Measurements from ENCODE around the gene CADPS2. TPM values are rescaled to one million over a fixed set of nuclear protein-coding genes. Genes with fewer than 3 reads are reported as not detected.
A peak's percentile ranks its signal among the peaks of the same experiment; 100 is the strongest.

The CADPS2 gene
- total RNA-seq, 1 donor from 2014 or later, result 19.1 TPM

DNA sequence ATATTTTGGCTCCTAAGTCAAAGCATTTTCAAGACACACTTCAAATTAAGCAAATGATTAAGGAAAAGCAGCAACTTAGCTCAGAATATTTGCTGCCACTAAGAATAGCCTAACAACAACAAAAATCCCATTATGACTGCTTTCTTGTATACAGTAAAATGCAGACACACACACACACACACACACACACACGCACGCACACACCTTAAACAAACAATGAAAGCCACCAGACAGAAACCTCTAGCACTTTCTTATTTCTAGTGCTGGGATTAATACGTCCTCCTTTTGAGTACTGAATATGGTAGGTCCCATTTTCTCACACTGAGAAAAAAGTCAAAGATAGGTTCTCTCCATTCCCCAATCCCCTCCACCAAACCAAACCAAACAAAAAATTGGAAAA, 558.3 kb downstream of the CADPS2 start:
- Mint-ChIP-seq H3K27me3 (ENCODE audit: insufficient read depth, low read depth) (peaks cover 7% of the 10 kb centered on the region), H3K27ac (no peak overlapping the region), H3K4me3 (no peak overlapping the region), H3K4me1 (peaks cover 43% of the 10 kb centered on the region), H3K36me3 (peaks cover 3% of the 10 kb centered on the region), H3K9me3 (no peaks in the 10 kb centered on the region)
- H3F3A ChIP-seq (ENCODE audit: low read depth), result peaks cover 74% of the 10 kb centered on the region
- H3K9ac ChIP-seq, result no peak overlapping the region
- TF ChIP-seq EZH2 (IDR thresholded peaks at IDR 0.05) (no peak), EZH2phosphoT487 (IDR thresholded peaks at IDR 0.05) (no peak)
- TF ChIP-seq, protein P1, sequence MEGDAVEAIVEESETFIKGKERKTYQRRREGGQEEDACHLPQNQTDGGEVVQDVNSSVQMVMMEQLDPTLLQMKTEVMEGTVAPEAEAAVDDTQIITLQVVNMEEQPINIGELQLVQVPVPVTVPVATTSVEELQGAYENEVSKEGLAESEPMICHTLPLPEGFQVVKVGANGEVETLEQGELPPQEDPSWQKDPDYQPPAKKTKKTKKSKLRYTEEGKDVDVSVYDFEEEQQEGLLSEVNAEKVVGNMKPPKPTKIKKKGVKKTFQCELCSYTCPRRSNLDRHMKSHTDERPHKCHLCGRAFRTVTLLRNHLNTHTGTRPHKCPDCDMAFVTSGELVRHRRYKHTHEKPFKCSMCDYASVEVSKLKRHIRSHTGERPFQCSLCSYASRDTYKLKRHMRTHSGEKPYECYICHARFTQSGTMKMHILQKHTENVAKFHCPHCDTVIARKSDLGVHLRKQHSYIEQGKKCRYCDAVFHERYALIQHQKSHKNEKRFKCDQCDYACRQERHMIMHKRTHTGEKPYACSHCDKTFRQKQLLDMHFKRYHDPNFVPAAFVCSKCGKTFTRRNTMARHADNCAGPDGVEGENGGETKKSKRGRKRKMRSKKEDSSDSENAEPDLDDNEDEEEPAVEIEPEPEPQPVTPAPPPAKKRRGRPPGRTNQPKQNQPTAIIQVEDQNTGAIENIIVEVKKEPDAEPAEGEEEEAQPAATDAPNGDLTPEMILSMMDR (IDR thresholded peaks at IDR 0.05), result no peak
- no peaks in the 10 kb centered on the region for H3K27me3 ChIP-seq
- H3K4me3 ChIP-seq, result peak overlapping the region; percentile 38
- peak; percentile 38 for DNase-seq (ENCODE audit: low spot score)
- H2AFZ ChIP-seq (replicated peaks), result no peak overlapping the region
- peak overlapping the region; percentile 80 for H3K4me2 ChIP-seq
- H3K4me1 ChIP-seq, result peaks cover 95% of the 10 kb centered on the region
- no peaks in the 10 kb centered on the region for H3K36me3 ChIP-seq
- H3K9me3 ChIP-seq (ENCODE audit: low read depth), result no peaks in the 10 kb centered on the region
- peak overlapping the region; percentile 97 for H3K27ac ChIP-seq
- no peaks in the 10 kb centered on the region for H4K20me1 ChIP-seq (ENCODE audit: low read depth)
- peaks cover 62% of the 10 kb centered on the region for H3K79me2 ChIP-seq (ENCODE audit: low read depth)

DNA sequence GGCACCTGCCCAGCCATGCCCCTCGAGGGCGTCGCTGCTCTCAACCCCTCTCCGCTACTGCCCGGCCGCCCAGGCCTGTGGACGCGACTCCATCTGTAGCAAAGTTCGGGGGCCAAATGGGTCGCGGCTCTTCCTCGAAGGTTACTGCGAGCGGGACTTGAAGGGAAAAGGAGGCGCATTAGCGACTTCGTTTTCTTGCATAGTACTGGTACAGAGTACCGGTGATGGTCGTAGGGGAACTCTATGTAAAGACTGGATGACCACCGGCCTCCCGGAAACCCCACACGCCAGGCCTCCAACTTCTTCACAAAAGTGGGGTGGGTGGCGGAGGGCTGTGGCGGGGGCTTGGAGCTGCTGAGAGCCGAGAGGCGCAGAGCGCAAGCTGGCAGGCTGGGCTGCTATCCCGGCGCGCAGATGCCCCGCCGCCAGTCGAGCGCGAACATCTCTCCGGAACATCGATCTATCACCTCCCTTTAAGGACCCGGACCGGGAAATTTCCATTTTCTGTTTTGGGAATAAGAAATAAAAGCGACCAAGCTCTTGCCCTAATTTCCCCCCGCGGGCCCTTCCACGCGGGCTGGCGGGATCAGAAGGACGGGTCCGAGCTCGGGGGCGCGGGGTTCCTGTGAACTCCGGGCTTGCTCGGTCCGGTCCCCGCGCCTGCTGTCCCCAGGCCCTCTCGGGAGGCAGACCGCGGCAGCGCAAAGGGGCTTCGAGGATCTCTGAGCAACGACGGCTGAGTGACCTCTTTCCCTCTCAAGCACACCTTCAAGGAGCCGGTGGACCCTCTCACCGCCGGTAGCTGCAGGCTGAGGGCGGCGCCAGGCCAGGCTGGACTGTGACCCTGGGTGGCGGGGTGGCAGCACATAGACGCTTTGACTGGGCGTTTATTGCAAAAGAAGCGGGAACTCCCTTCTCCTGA, 569.5 kb downstream of the CADPS2 start:
- Histone ChIP-seq H2AFZ (replicated peaks) (no peak overlapping the region), H3K36me3 (no peaks in the 10 kb centered on the region), H3K9ac (peak overlapping the region; percentile 70), H3F3A (ENCODE audit: low read depth) (peaks cover 84% of the 10 kb centered on the region), H3K9me3 (ENCODE audit: low read depth) (no peaks in the 10 kb centered on the region), H3K4me3 (peak overlapping the region; percentile 92), H3K4me1 (peaks cover 60% of the 10 kb centered on the region), H3K27me3 (no peaks in the 10 kb centered on the region), H3K79me2 (ENCODE audit: low read depth) (peaks cover 95% of the 10 kb centered on the region), H4K20me1 (ENCODE audit: low read depth) (peaks cover 49% of the 10 kb centered on the region), H3K4me2 (peak overlapping the region; percentile 98), H3K27ac (peak overlapping the region; percentile 96)
- H3K27me3 Mint-ChIP-seq (ENCODE audit: insufficient read depth, low read depth), result peaks cover 27% of the 10 kb centered on the region
- H3K36me3 Mint-ChIP-seq, result peaks cover 1% of the 10 kb centered on the region
- peaks cover 14% of the 10 kb centered on the region for H3K4me1 Mint-ChIP-seq
- peak overlapping the region; percentile 71 for H3K4me3 Mint-ChIP-seq
- no peak overlapping the region for H3K27ac Mint-ChIP-seq
- TF ChIP-seq, protein P1 (IDR thresholded peaks at IDR 0.05), result no peak
- TF ChIP-seq EZH2phosphoT487 (IDR thresholded peaks at IDR 0.05) (no peak), EZH2 (IDR thresholded peaks at IDR 0.05) (peak; percentile 32)
- DNase-seq (ENCODE audit: low spot score), result peak; percentile 91
- peaks cover 13% of the 10 kb centered on the region for H3K9me3 Mint-ChIP-seq

DNA sequence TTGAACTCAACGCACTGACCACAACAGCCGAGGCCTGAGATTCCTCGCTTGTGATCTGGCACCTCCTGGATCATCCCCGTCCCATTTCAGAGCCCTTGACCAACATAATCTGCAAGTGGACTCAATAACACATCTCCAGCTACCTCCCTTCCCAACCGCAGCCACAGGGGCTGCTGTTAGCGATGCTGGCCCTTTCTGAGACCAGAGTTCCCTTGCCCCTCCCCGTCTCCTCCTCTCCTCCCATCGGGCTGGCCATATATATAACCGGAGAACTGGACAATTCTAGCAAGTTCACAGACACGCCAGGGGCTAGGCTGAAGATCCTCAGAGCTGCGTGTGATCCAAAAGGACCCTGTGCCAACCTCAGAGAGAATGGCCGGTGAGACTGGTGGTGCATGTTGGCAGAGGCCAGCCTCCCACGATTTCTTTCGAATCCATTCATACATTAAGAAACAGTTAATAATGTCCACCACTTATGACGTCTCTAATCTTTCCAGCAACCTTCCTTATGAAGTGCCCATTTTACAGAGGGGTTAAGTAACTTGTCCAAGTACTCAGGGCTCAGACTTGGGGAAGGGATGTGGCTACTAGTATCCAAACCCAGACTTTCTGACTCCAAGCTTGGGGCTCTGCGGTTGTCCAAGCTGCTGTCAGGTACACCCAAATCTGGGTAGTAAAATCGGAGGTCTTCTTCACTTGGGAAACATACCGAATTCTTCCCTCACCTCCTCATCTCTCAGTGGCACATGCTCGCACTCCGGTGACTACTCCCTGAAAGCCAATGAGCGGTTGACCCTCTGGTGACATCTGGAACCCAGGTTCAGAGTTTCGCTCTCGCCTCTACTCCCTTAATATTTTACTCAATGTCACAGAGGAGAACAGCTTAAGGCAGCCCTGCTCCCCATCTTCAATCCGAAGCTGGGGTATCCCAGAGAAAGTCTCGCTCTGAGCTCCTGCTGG, 570.5 kb downstream of the CADPS2 start:
- H3K4me1 ChIP-seq, result peaks cover 70% of the 10 kb centered on the region
- Mint-ChIP-seq H3K4me1 (peaks cover 22% of the 10 kb centered on the region), H3K27me3 (ENCODE audit: insufficient read depth, low read depth) (peaks cover 32% of the 10 kb centered on the region), H3K9me3 (peaks cover 13% of the 10 kb centered on the region), H3K4me3 (no peak overlapping the region), H3K27ac (no peak overlapping the region), H3K36me3 (peaks cover 1% of the 10 kb centered on the region)
- H3K27ac ChIP-seq, result peak overlapping the region; percentile 96
- peaks cover 58% of the 10 kb centered on the region for H4K20me1 ChIP-seq (ENCODE audit: low read depth)
- peak overlapping the region; percentile 70 for H3K9ac ChIP-seq
- TF ChIP-seq EZH2phosphoT487 (IDR thresholded peaks at IDR 0.05), result no peak
- TF ChIP-seq EZH2 (IDR thresholded peaks at IDR 0.05), result no peak
- TF ChIP-seq, protein P1 (IDR thresholded peaks at IDR 0.05), result no peak
- peak; percentile 68 for DNase-seq (ENCODE audit: low spot score)
- H3F3A ChIP-seq (ENCODE audit: low read depth), result peaks cover 89% of the 10 kb centered on the region
- H3K4me2 ChIP-seq, result peak overlapping the region; percentile 98
- H3K79me2 ChIP-seq (ENCODE audit: low read depth), result peaks cover 100% of the 10 kb centered on the region
- no peaks in the 10 kb centered on the region for H3K27me3 ChIP-seq
- H3K9me3 ChIP-seq (ENCODE audit: low read depth), result no peaks in the 10 kb centered on the region
- H3K4me3 ChIP-seq, result peak overlapping the region; percentile 92
- H2AFZ ChIP-seq (replicated peaks), result no peak overlapping the region
- H3K36me3 ChIP-seq, result no peaks in the 10 kb centered on the region

Measured in neural progenitor cell (in vitro differentiated cells).